ENCODE data around the gene EREG.

- no peak for TF ChIP-seq POLR2A (IDR thresholded peaks at IDR 0.05)
- TF ChIP-seq CTCF (IDR thresholded peaks at IDR 0.05): no peak
Observed at GRCh38 chr4:74408639-74409038, 43.7 kb downstream of the EREG start.
